OCI-LY3 (cell line): ENCODE results near the gene TANK.

Source experiments
- H2AFZ ChIP-seq: fragments of 200-600, 300-600 bp; shearing (Covaris generic); 2 replicates; pipeline ENCODE4 v1.6.0; 2014; ENCODE audit warnings: antibody characterized with exemption, low read depth, low read length
- H3K27ac ChIP-seq: fragments of 200-600, 300-600 bp; sonication (generic); 2 replicates; pipeline ENCODE4 v1.5.1; 2014; ENCODE audit warnings: mild to moderate bottlenecking, low read length, moderate library complexity, mixed read lengths
- H3K27me3 ChIP-seq: fragments of 200-600, 300-600 bp; sonication (generic); 2 replicates; pipeline ENCODE4 v1.6.1; 2014; ENCODE audit warnings: low read depth, low read length, mixed read lengths
- H3K36me3 ChIP-seq: fragments of 200-600, 300-600 bp; sonication (generic); replicated peaks from 2 replicates; pipeline ENCODE3; 2014; ENCODE audit warnings: low read depth, low read length, mixed read lengths
- H3K4me1 ChIP-seq: fragments of 300-600, 200-600 bp; sonication (generic); 2 replicates; pipeline ENCODE4 v1.6.1; 2014; ENCODE audit warnings: low read length, mixed read lengths
- H3K4me2 ChIP-seq: fragments of 200-600, 300-600 bp; sonication (generic); 2 replicates; pipeline ENCODE4 v1.6.1; 2014; ENCODE audit warnings: low read length, mixed read lengths
- H3K4me3 ChIP-seq: fragments of 300-600, 200-600 bp; sonication (generic); 2 replicates; pipeline ENCODE4 v1.5.1; 2014; ENCODE audit warnings: antibody characterized with exemption, mild to moderate bottlenecking, low read length, moderate library complexity
- H3K79me2 ChIP-seq: fragments of 300-600, 200-600 bp; shearing (Covaris generic); 2 replicates; pipeline ENCODE4 v1.6.1; 2014; ENCODE audit warnings: mild to moderate bottlenecking, low read length, mixed read lengths
- H3K9ac ChIP-seq: fragments of 300-600, 200-600 bp; shearing (Covaris generic); 2 replicates; pipeline ENCODE4 v1.6.0; 2014; ENCODE audit warnings: mild to moderate bottlenecking, low read length, moderate library complexity
- H3K9me3 ChIP-seq: fragments of 200-600, 300-600 bp; shearing (Covaris generic); 2 replicates; pipeline ENCODE4 v1.6.1; 2014; ENCODE audit warnings: low read length, mixed read lengths; ENCODE audit not compliant: insufficient read depth
- H4K20me1 ChIP-seq: fragments of 200-600, 300-600 bp; sonication (generic); 2 replicates; pipeline ENCODE4 v1.6.1; 2016; ENCODE audit warnings: low read length, mixed read lengths; ENCODE audit not compliant: insufficient read depth
- CTCF ChIP-seq: fragments of 200-600, 300-600 bp; sonication (generic); IDR thresholded peaks from 2 replicates; pipeline ENCODE4 v1.5.1; 2014; ENCODE audit warnings: antibody characterized with exemption, low read length, low read depth
- EZH2phosphoT487 ChIP-seq: fragments of 200-600 bp; shearing (Covaris generic); IDR thresholded peaks from 2 replicates; pipeline ENCODE4 v1.6.1; 2018; ENCODE audit warnings: antibody characterized with exemption, mixed run types, low read depth

Gene TANK

DNA sequence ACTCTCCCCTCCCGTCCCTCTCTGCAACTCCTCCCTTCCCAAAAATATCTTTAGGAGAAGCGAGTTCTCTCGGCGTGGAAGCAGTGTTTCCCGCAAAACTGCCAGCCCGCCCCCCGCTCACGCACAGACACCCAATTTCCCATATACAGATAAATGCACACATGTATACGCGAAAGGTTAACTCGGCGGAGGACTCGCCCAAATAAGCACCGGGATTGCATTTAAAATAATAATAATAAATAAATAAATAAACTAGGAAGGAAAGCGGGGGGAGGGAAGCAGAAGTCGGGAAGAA is 78.0 kb downstream of the TANK start:
- no peaks in the 10 kb centered on the region for H3K9me3 ChIP-seq
- peaks cover 18% of the 10 kb centered on the region for H3K79me2 ChIP-seq
- H3K9ac ChIP-seq = peak overlapping the region; percentile 42
- no peak overlapping the region for H2AFZ ChIP-seq
- H3K4me3 ChIP-seq = peak overlapping the region; percentile 62
- H3K36me3 ChIP-seq = peaks cover 24% of the 10 kb centered on the region
- no peaks in the 10 kb centered on the region for H4K20me1 ChIP-seq
- H3K4me2 ChIP-seq = peak overlapping the region; percentile 74
- peaks cover 88% of the 10 kb centered on the region for H3K4me1 ChIP-seq
- H3K27ac ChIP-seq = no peak overlapping the region; the same call in 1 of the 2 replicates
- TF ChIP-seq EZH2phosphoT487 (no peak), CTCF (no peak)
- H3K27me3 ChIP-seq = no peaks in the 10 kb centered on the region

GRCh38 chr2:161238560-161239325 is 78.5 kb downstream of the TANK start:
- Histone ChIP-seq H3K27me3 (no peaks in the 10 kb centered on the region), H4K20me1 (no peaks in the 10 kb centered on the region), H3K4me3 (no peak overlapping the region), H2AFZ (no peak overlapping the region), H3K79me2 (peaks cover 15% of the 10 kb centered on the region), H3K9me3 (no peaks in the 10 kb centered on the region), H3K36me3 (peaks cover 24% of the 10 kb centered on the region), H3K9ac (no peak overlapping the region), H3K4me1 (peaks cover 89% of the 10 kb centered on the region), H3K4me2 (no peak overlapping the region), H3K27ac (no peak overlapping the region)
- TF ChIP-seq EZH2phosphoT487 (no peak), CTCF (no peak)

DNA sequence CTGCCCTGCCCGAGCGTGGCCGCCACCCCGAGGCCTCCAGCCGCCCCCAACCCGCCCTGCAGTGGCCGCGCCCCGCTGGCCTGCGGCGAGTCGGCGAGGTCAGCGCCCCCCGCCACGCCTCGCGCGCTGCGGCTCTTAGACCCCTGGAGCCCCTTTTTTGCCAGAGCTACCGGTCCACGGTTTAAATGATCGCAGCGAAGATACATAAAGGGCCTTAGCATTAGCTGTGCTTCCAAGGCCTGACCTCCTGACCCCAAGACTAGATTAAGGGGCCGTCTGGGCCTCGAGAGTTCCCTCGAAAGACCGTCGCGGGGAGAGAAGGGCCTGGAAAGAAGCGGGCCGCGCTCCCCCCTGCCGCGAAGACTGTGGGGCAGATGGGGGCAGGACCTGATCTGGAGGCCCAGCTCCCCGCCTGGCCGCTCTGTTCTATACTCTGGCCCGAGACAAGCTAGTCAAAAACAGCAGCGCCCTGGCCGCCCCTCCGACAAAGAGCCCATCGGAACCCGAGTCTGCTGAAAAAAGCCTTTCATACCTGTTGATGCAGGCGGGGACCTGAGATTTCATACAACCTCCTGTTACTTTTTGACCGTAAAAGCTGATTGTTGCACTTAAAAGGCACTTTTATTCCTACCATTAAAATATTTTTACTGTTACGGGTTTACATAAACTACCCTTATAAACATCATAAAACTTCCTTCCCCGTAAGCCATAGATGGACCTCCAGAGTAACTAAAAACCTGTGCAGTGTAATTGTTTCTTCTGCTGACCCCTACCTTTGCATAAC is 79.3 kb downstream of the TANK start:
- no peak overlapping the region for H3K4me3 ChIP-seq
- no peak overlapping the region for H3K4me2 ChIP-seq
- H4K20me1 ChIP-seq = no peaks in the 10 kb centered on the region
- no peak for TF ChIP-seq EZH2phosphoT487
- TF ChIP-seq CTCF = no peak
- no peak overlapping the region for H3K27ac ChIP-seq
- no peak overlapping the region for H2AFZ ChIP-seq
- H3K4me1 ChIP-seq = peaks cover 86% of the 10 kb centered on the region
- H3K9me3 ChIP-seq = no peaks in the 10 kb centered on the region
- H3K27me3 ChIP-seq = no peaks in the 10 kb centered on the region
- peaks cover 18% of the 10 kb centered on the region for H3K79me2 ChIP-seq
- H3K9ac ChIP-seq = no peak overlapping the region; the same call in 1 of the 2 replicates
- peaks cover 24% of the 10 kb centered on the region for H3K36me3 ChIP-seq

DNA sequence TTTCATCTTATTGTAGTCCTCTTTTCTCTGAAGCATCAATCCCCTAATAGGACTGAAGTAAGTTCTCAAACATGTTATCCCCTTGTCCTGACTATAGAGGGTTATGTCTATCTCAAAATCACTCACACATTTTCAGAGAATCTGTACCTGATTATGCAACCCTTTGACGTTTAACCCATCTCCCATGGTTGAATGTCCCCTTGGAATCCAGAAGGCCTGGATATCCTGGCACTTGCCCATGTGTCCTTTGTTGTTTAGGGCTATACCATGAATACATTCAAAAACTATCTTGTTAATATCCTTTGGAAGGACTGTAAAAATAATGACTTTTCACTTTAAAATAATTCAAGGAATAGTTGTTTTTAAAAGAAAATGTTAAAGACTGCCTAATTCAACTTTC is 81.7 kb downstream of the TANK start:
- Histone ChIP-seq H3K9me3 (no peaks in the 10 kb centered on the region), H3K27me3 (no peaks in the 10 kb centered on the region), H3K27ac (peak overlapping the region; percentile 86)

More for the DNA sequence above, 81.7 kb downstream of the TANK start:
- H3K9ac ChIP-seq = no peak overlapping the region
- H3K79me2 ChIP-seq = peaks cover 26% of the 10 kb centered on the region
- TF ChIP-seq CTCF (no peak), EZH2phosphoT487 (no peak)
- H3K4me3 ChIP-seq = no peak overlapping the region
- peak overlapping the region; percentile 38; the same call in 1 of the 2 replicates for H3K4me2 ChIP-seq
- no peak overlapping the region for H2AFZ ChIP-seq
- peaks cover 12% of the 10 kb centered on the region for H3K36me3 ChIP-seq
- H3K4me1 ChIP-seq = peaks cover 70% of the 10 kb centered on the region
- no peaks in the 10 kb centered on the region for H4K20me1 ChIP-seq
